Measurements from ENCODE around the gene IL36B.
A peak's percentile ranks its signal among the peaks of the same experiment; 100 is the strongest.
"Not testable (repeated sequence)": the region's sequence is repeated elsewhere in the genome, so short reads cannot be mapped to it uniquely, and the experiment has no call there.

The IL36B gene

DNA sequence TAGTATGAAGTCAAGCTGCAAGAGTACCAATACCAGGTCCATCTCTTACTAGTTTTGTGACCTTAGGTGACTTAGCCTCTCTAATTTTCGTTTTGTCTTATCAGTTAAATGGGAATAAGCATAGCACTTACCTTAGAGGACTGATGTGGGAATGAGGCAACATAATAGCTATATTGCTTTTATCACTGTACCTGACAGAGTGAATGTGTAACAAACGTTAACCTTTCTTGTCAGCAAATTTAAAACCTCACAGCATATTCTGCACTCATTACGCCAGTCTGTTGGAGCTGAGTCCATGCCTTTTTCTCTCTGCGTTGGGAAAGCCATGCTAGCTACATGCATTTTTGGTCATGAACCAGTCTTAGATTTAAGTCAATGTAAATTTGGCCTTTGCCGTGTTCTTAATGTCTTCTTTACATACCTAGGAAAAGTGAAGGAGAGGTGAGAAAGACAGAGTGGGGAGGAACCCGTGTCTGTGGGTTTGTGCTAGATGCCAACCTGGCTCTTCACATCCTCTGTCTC lies at the start of gene IL36B:
IL36B (minus strand) TSS at position 472 of the 522 bp plus-strand sequence.
- no peak for DNase-seq

DNA sequence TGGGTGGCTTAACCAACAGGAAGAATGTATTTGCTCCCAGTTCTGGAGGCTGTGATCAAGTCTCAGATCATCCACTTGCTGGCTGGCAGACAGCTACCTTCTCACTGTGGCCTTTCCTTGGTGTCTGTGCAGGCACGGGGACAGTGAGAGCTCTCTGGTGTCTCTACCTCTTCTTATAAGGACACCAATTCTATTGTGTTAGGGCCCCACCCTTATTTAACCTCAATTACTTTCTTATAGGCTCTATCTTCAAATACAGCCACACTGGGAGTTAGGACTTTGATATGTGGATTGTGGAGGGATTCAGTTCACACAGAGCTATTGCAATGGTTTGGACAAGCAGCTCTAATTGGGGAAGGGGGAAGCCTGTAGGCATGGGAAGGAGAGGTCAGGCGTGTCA lies 49.5 kb upstream of the IL36B start:
- DNase-seq, result no peak

GRCh38 chr2:113098532-113098931 lies 45.9 kb upstream of the IL36B start:
- no peak for DNase-seq

DNA sequence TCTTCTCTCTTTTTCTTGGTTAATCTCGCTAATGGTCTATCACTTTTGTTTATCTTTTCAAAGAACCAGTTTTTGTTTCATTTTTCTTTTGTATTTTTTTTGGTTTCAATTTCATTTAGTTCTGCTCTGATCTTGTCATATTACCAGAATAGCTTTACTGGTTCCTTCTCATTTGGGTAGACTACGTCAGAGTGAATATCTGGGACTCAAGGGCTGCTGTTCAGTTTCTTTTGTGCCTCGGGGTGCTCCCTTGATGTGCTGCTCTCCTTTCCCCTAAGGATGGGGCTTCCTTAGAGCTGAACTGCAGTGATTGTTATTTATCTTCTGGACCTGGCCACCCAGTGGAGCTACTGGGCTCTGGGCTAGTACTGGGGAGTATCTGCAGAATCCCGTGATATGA lies 45.4 kb upstream of the IL36B start:
- no peak for DNase-seq

DNA sequence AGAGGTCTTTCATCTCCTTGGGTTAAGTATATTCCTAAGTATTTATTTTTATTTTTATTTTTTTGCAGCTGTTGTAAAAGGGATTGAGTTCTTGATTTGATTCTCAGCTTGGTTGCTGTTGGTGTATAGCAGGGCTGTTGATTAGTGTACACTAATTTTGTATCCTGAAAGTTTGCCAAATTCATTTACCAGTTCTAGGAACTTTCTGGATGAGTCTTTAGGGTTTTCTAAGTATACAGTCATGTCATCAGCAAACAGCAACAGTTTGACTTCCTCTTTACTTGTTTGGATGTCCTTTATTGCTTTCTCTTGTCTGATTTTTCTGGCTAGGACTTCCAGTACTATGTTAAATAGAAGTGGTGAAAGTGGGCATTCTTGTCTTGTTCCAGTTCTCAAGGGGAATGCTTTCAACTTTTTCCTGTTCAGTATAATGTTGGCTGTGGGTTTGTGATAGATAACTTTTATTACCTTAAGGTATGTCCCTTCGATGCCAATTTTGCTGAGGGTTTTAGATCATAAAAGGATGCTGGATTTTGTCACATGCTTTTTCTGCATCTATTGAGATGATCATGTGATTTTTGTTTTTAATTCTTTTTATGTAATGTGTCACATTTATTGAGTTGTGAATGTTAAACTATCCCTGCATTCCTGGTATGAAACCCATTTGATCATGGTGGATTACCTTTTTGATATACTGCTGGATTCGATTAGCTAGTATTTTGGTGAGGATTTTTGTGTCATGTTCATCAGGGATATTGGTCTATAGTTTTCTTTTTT lies 44.4 kb upstream of the IL36B start:
- not testable (repeated sequence) for DNase-seq

GRCh38 chr2:113096306-113096705 lies 43.6 kb upstream of the IL36B start:
- DNase-seq, result not testable (repeated sequence)

- no peak for DNase-seq
Observed at GRCh38 chr2:113093613-113093977, 40.9 kb upstream of the IL36B start.

DNA sequence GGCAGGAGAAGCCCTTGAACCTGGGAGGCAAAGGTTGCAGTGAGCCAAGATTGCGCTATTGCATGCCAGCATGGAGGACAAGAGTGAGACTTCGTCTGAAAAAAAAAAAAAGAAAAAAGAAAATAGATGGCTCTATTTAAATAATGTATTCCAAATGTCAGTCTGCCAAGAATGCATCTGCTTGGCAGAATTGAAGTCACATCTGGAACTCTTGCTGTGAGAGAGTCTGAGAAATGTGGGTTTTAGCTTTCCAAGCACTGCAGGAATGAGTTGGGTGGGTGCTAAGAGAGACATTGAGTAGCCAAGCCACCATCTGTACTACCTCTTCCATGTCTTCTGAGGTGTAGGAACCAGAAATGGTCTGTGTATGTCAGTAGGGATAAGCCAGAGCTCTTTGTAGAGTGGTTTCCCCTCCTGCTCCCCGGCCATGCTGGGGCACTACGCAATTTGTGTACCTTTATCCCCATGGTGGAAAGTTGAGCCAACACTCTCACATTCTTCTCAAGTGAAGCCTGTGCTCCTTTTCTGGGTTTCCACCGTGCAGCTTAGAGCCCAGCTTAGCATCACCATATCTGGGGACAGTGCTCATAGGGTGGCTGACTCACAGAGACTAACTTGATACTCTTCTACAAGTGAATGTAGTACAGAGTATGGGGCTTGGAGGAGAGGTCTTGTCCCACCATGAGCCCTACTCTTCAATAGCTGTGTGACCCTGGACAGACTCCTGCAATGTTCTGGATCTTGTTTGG lies 40.4 kb upstream of the IL36B start:
- DNase-seq, result no peak

- DNase-seq, result no peak
Observed at GRCh38 chr2:113091231-113091896, 38.7 kb upstream of the IL36B start.

DNA sequence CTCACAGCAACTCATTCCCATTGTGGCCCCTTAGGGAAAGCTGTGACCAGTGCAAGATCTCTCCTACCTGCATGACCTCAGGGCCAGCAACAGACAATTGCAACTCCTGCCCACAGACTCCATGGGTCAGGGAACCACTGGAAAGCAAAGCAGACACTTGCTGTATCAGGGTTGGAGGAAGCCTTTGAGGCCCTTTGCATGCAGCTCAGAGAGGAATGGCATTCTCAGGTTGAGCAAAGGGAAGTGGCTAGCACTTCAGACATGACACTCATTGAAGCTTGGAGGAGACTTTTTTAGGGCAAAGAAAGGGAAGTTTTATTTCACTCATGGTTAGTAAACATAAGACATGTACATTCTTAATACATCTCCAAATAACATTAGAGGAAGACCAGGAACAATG lies 37.2 kb upstream of the IL36B start:
- DNase-seq, result no peak

- DNase-seq, result no peak
Observed at GRCh38 chr2:113088213-113088992, 35.7 kb upstream of the IL36B start.

- no peak for DNase-seq
Observed at GRCh38 chr2:113085542-113085941, 32.9 kb upstream of the IL36B start.

DNA sequence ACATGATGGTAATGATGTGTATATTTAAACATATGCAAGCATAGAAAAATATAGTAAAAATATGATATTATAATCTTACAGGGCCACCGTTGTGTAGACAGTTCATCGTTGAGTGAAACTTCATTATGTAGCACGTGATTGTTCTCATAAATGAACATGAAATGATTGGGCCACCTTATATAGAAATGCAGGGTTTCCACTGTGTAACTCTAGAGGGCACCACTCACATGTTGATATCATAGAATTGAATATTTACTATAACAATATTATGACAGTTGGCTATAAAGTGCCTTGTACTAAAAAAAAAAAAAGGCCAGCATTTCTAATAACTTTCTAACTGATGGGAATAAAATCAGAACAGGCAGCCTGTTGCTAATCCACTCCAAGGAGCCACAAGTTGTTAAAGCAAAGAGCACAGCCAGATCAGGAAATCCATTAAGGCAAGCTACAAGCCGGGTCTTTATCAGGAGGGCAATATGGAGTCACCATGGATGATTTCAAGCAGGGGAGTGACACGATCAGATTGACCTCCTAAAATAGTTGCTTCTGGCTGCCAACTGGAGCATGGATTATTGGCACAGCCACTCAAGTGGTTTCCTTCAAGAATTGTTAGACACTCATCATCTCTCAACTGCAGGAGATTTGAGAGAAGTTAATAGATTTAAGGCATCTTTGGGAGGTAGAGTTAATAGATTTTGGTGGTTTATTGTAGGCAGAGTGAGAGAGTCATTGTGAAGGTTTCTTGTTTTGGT lies 31.8 kb upstream of the IL36B start:
- no peak for DNase-seq

DNA sequence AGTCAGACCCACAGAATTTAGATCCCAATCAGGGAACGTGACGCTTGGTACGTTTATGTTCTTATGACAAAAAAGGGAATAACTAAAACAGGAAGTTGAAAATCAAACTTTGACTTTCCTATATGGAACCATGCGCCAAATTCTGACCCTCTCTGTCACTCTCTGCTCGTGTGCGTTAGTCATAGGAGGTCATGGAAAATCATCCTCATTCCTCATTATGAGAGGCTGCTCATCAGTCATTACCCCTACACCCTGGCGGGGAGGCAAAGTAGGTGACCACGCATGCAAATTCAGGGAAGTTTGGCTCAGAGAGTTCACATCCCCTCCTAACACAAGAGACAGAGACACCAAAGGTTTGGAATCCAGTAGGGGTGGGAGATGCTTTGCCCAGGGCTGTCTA lies 30.6 kb upstream of the IL36B start:
- no peak for DNase-seq

DNA sequence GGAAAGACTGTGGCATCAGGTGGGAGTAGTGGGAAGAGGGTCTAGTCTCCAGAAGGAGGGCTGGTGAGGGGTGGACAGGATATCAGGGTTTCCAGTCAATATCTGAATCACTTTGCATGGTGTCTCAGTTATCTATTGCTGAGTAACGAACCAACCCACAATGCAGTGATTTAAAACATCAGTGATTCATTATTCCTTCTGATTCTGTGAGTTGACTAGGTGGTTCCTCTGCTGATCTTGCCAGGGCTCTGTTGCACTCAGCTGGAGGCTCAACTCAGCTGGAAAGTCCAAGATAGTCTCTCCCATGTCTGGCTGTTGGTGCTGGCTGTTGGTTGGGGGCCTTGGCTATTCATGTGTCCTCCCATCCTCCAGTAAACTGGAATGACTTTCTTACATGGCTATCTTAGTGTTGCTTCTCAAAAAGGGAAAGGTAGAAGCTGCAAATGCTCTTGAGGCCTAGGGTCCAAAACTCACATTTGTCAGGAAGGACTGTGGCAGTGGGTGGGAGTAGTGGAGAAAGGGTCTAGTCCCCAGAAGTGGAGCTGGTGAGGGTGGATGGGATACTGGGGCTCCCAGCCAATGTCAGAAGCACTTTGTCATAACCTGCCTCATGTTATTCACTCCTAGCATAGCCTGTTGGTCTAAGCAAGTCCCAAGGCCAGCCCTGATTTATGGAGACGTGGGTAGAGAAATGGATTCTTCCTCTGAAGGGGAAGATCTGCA lies 29.0 kb upstream of the IL36B start:
- DNase-seq, result no peak

- DNase-seq, result peak; percentile 21
Observed at GRCh38 chr2:113080134-113080533, 27.5 kb upstream of the IL36B start.

- DNase-seq, result no peak
Observed at GRCh38 chr2:113079131-113079530, 26.5 kb upstream of the IL36B start.

GRCh38 chr2:113078350-113078839 lies 25.7 kb upstream of the IL36B start:
- no peak for DNase-seq

- no peak for DNase-seq
Observed at GRCh38 chr2:113077921-113078320, 25.3 kb upstream of the IL36B start.

DNA sequence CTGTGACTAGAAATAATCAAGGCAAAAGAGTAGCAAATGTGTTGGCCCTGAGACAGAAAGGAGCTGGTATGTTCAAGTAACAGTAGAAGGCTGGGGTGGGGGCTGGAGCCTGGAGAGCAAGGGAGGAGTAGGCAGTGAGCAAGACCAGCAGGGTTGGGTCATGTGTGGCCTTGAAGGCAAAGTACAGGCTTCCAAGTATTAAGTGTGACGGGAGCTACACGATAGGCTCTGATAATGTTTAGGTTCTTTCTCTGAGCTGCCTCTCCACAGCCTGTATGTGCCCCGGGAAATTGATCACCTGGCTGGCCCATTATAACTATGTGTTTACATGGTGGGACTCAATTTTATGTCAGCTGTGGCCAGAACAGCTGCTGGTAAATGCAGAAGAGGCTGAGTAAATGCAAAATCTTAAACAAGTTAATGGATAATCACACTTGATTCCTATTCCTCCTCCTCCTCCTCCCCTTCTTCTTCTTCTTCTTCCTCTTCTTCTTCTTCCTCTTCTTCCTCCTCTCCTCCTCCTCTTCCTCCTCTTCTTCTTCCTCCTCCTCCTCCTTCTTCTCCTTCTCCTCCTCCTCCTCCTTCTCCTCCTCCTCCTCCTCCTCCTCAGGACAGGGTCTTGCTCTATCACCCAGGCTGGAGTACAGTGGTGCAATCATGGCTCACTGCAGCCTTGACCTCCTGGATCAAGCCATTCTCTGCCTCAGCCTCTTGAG lies 24.4 kb upstream of the IL36B start:
- no peak for DNase-seq

DNA sequence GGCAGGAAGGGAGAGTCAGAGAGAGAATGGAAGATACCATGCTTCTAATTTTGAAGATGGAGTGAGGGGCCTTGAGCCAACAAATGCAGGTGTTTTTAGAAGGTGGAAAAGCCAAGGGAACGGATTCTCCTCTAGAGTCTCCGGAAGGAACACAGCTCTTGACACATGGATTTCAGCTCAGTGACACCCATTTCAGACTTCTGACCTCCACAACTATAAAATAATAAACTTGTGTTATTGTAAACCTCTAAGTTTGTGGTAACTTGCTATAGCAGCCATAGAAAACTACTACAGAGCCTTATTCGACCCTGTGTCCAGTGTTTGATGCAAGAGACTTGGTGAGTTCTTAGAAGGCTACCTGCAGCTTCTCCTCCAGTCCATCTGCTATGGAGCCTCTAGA lies 22.9 kb upstream of the IL36B start:
- DNase-seq, result no peak
